ENCODE results near the gene PRPF6.

The PRPF6 gene

GRCh38 chr20:63957690-63958441 lies 23.1 kb upstream of the PRPF6 start:
- ATAC-seq: no peak
- no peak for TF ChIP-seq CREB5 (CRISPR knock-in tag; IDR thresholded peaks at IDR 0.05; ENCODE audit: low read depth)
- no peak for TF ChIP-seq POU6F1 (CRISPR knock-in tag; IDR thresholded peaks at IDR 0.05; ENCODE audit: borderline replicate concordance, low read depth)

- TF ChIP-seq POU6F1 (CRISPR knock-in tag; IDR thresholded peaks at IDR 0.05; ENCODE audit: borderline replicate concordance, low read depth) (no peak), GLIS3 (CRISPR knock-in tag; IDR thresholded peaks at IDR 0.05) (no peak), ZFP30 (CRISPR knock-in tag; IDR thresholded peaks at IDR 0.05) (no peak), PATZ1 (CRISPR knock-in tag; IDR thresholded peaks at IDR 0.05; ENCODE audit: borderline replicate concordance) (no peak), ZFP3 (CRISPR knock-in tag; IDR thresholded peaks at IDR 0.05) (no peak), TSHZ2 (CRISPR knock-in tag; IDR thresholded peaks at IDR 0.05) (no peak), CREB5 (CRISPR knock-in tag; IDR thresholded peaks at IDR 0.05; ENCODE audit: low read depth) (no peak), TOX (CRISPR knock-in tag; IDR thresholded peaks at IDR 0.05; ENCODE audit: borderline replicate concordance) (no peak), SNAI2 (CRISPR knock-in tag; IDR thresholded peaks at IDR 0.05) (no peak), ARNTL (CRISPR knock-in tag; IDR thresholded peaks at IDR 0.05; ENCODE audit: borderline replicate concordance, low read depth) (no peak), ZNF565 (CRISPR knock-in tag; conservative IDR thresholded peaks at IDR 0.05; ENCODE audit: low read depth) (no peak), CSDC2 (CRISPR knock-in tag; IDR thresholded peaks at IDR 0.05) (no peak), ESRRG (CRISPR knock-in tag; IDR thresholded peaks at IDR 0.05) (no peak), ZC3H10 (CRISPR knock-in tag; IDR thresholded peaks at IDR 0.05) (no peak), ZNF8 (CRISPR knock-in tag; IDR thresholded peaks at IDR 0.05) (no peak), ZNF70 (CRISPR knock-in tag; IDR thresholded peaks at IDR 0.05) (no peak), OSR1 (CRISPR knock-in tag; IDR thresholded peaks at IDR 0.05) (no peak), TCF4 (CRISPR knock-in tag; IDR thresholded peaks at IDR 0.05; ENCODE audit: borderline replicate concordance) (no peak), BACH2 (CRISPR knock-in tag; IDR thresholded peaks at IDR 0.05; ENCODE audit: borderline replicate concordance) (no peak), CSRNP3 (CRISPR knock-in tag; IDR thresholded peaks at IDR 0.05) (no peak)
- no peak for ATAC-seq
Observed at GRCh38 chr20:63958471-63958870, 22.5 kb upstream of the PRPF6 start.

Measured in SK-N-SH treated with all-trans-retinoic acid at 6 μM for 48 hours (cell line).